Neuronal stem cell (in vitro differentiated cells): ENCODE data around the gene CXCL17. TPM values are rescaled to one million over a fixed set of nuclear protein-coding genes. Genes with fewer than 3 reads are reported as not detected.

Experiments
- DNase-seq: peaks from one replicate; pipeline ENCODE4 v3.0.0-alpha.2; 2013; ENCODE audit warnings: low spot score
- H2AFZ ChIP-seq: one replicate; pipeline ENCODE4 v1.6.1; 2013; ENCODE audit warnings: mild to moderate bottlenecking, low read length, inconsistent platforms
- H2AK5ac ChIP-seq: 2 replicates; pipeline ENCODE4 v1.6.1; 2013; ENCODE audit warnings: low read depth, mild to moderate bottlenecking, inconsistent platforms, low read length, moderate library complexity, mixed read lengths
- H2BK120ac ChIP-seq: 2 replicates; pipeline ENCODE4 v1.6.1; 2013; ENCODE audit warnings: low read depth, mild to moderate bottlenecking, inconsistent platforms, low read length, moderate library complexity, mixed read lengths
- H2BK12ac ChIP-seq: one replicate; pipeline ENCODE4 v1.6.1; 2013; ENCODE audit warnings: low read length, inconsistent platforms
- H2BK15ac ChIP-seq: 2 replicates; pipeline ENCODE4 v1.6.1; 2013; ENCODE audit warnings: mild to moderate bottlenecking, low read length, inconsistent platforms, mixed read lengths
- H2BK5ac ChIP-seq: one replicate; pipeline ENCODE4 v1.6.1; 2013; ENCODE audit warnings: inconsistent platforms, mild to moderate bottlenecking, low read length, moderate library complexity
- H3K14ac ChIP-seq: one replicate; pipeline ENCODE4 v1.6.1; 2013; ENCODE audit warnings: low read length, inconsistent platforms
- H3K18ac ChIP-seq: 2 replicates; pipeline ENCODE4 v1.6.1; 2013; ENCODE audit warnings: low read length, inconsistent platforms
- H3K23ac ChIP-seq: 2 replicates; pipeline ENCODE4 v1.6.1; 2013; ENCODE audit warnings: low read depth, mild to moderate bottlenecking, mixed read lengths, low read length, inconsistent platforms; ENCODE audit not compliant: poor library complexity
- H3K27ac ChIP-seq: replicated peaks from 3 replicates; pipeline ENCODE4 v1.5.1; 2013; ENCODE audit warnings: low read length, inconsistent platforms
- H3K27me3 ChIP-seq, 3 experiments: 2 replicates each; pipeline ENCODE4 v1.6.1; 2013; ENCODE audit warnings: low read length in 3 of 3, mild to moderate bottlenecking in 2 of 3, inconsistent platforms in 1 of 3, low read depth in 1 of 3, mixed read lengths in 1 of 3, moderate library complexity in 1 of 3; ENCODE audit not compliant: control insufficient read depth in 3 of 3, insufficient read depth in 3 of 3
- H3K36me3 ChIP-seq, 2 donors: replicated peaks in 1 of 2; 2 replicates each; pipeline ENCODE4 v1.6.1; 2013; ENCODE audit warnings: low read length in 2 of 2; ENCODE audit not compliant: control insufficient read depth in 2 of 2, insufficient read depth in 2 of 2
- H3K4ac ChIP-seq: 2 replicates; pipeline ENCODE4 v1.6.1; 2013; ENCODE audit warnings: inconsistent platforms, mild to moderate bottlenecking, low read length, moderate library complexity
- H3K4me1 ChIP-seq, 2 donors: 1 replicate in 1 of 2; 2 replicates in 1 of 2; pipeline ENCODE4 v1.6.1; 2013; ENCODE audit warnings: low read length in 2 of 2, low read depth in 1 of 2; ENCODE audit not compliant: control insufficient read depth in 2 of 2, insufficient read depth in 1 of 2
- H3K4me2 ChIP-seq: one replicate; pipeline ENCODE4 v1.6.1; 2013; ENCODE audit warnings: mild to moderate bottlenecking, low read length, inconsistent platforms; ENCODE audit not compliant: insufficient read depth, poor library complexity, severe bottlenecking
- H3K4me3 ChIP-seq, 2 donors: 2 replicates each; pipeline ENCODE4 v1.5.1; 2013; ENCODE audit warnings: low read length in 2 of 2, mild to moderate bottlenecking in 2 of 2, inconsistent platforms in 1 of 2, moderate library complexity in 1 of 2
- H3K79me1 ChIP-seq: one replicate; pipeline ENCODE4 v1.6.1; 2013; ENCODE audit warnings: low read depth, mild to moderate bottlenecking, inconsistent platforms, low read length, moderate library complexity
- H3K9ac ChIP-seq: one replicate; pipeline ENCODE4 v1.6.1; 2013; ENCODE audit warnings: mild to moderate bottlenecking, low read depth, low read length, inconsistent platforms; ENCODE audit not compliant: poor library complexity
- H3K9me3 ChIP-seq, 2 donors: replicated peaks in 1 of 2; 2 replicates each; pipeline versions ENCODE3 to v1.6.1; 2013; ENCODE audit warnings: low read length in 2 of 2, mild to moderate bottlenecking in 2 of 2, inconsistent platforms in 1 of 2, low read depth in 1 of 2, mixed read lengths in 1 of 2, moderate library complexity in 1 of 2; ENCODE audit not compliant: control insufficient read depth in 2 of 2, insufficient read depth in 1 of 2
- H4K8ac ChIP-seq: one replicate; pipeline ENCODE4 v1.6.1; 2013; ENCODE audit warnings: low read depth, mild to moderate bottlenecking, inconsistent platforms, low read length, moderate library complexity
- H4K91ac ChIP-seq: one replicate; pipeline ENCODE4 v1.6.1; 2013; ENCODE audit warnings: low read length, low read depth, mild to moderate bottlenecking, inconsistent platforms; ENCODE audit not compliant: poor library complexity
- WGBS, 2 donors: extraction: QIAGEN DNeasy Blood & Tissue Kit; methylation state at CpG; one replicate each; pipeline ENCODE4 v1.1.7; 2013; ENCODE audit warnings: missing lambda C conversion rate in 2 of 2, mixed read lengths in 1 of 2; ENCODE audit not compliant: insufficient read length in 2 of 2, insufficient replicate concordance in 1 of 2; ENCODE audit errors: extremely low coverage in 2 of 2; 5-methylcytosine and 5-hydroxymethylcytosine counted together
- small RNA-seq: library from polyadenylated mRNA; stranded (forward); fragments of <200 nt; extraction: miRNeasy Mini kit (QIAGEN cat#:217004); gene quantifications from one replicate; pipeline ENCODE3, GENCODE V24; 2013; ENCODE audit not compliant: insufficient read depth

The CXCL17 gene

GRCh38 chr19:42386974-42387707 lies 55.6 kb downstream of the CXCL17 start:
- DNase-seq = peak; percentile 71
- peak overlapping the region; percentile 44 for H3K27ac ChIP-seq

GRCh38 chr19:42380155-42380554 lies 62.6 kb downstream of the CXCL17 start:
- WGBS, 2 donors = no CpG with 5 or more reads among the region's 6 CpGs

More at GRCh38 chr19:42386974-42387707, 55.6 kb downstream of the CXCL17 start:
- no peak overlapping the region for H3K4ac ChIP-seq
- peak overlapping the region; percentile 86 for H3K9ac ChIP-seq
- peak overlapping the region; percentile 100 for H2AFZ ChIP-seq
- peak overlapping the region; percentile 89 for H3K14ac ChIP-seq
- no peak overlapping the region for H2BK120ac ChIP-seq
- peak overlapping the region; percentile 93 for H3K23ac ChIP-seq
- H3K79me1 ChIP-seq = no peaks in the 10 kb centered on the region
- H2AK5ac ChIP-seq = no peak overlapping the region
- WGBS, 2 donors = no CpG with 5 or more reads among the region's 48 CpGs
- H3K4me3 ChIP-seq = peak overlapping the region; percentile 41 to 82
- H2BK5ac ChIP-seq = peak overlapping the region; percentile 1
- H4K8ac ChIP-seq = no peak overlapping the region
- H3K27me3 ChIP-seq = peaks cover 0 to 37% (median 12%) of the 10 kb centered on the region in 3 experiments
- H3K36me3 ChIP-seq = no peaks in the 10 kb centered on the region
- H3K9me3 ChIP-seq = no peaks in the 10 kb centered on the region
- peak overlapping the region; percentile 99 for H2BK12ac ChIP-seq
- H3K4me1 ChIP-seq = peaks cover 3 to 4% of the 10 kb centered on the region in 2 donors
- H4K91ac ChIP-seq = no peak overlapping the region
- H3K4me2 ChIP-seq = peak overlapping the region; percentile 86
- H3K18ac ChIP-seq = peak overlapping the region; percentile 99
- H2BK15ac ChIP-seq = peak overlapping the region; percentile 77

More at GRCh38 chr19:42380155-42380554, 62.6 kb downstream of the CXCL17 start:
- no peak overlapping the region for H4K8ac ChIP-seq
- peaks cover under 1 to 14% of the 10 kb centered on the region in 2 donors for H3K36me3 ChIP-seq
- no peak overlapping the region for H3K4ac ChIP-seq
- H3K4me3 ChIP-seq = no peak overlapping the region
- H3K9me3 ChIP-seq = peaks cover 2 to 9% of the 10 kb centered on the region in 2 donors
- H3K9ac ChIP-seq = no peak overlapping the region
- H3K14ac ChIP-seq = no peak overlapping the region
- no peak overlapping the region for H4K91ac ChIP-seq
- H2BK12ac ChIP-seq = no peak overlapping the region
- H2AK5ac ChIP-seq = no peak overlapping the region
- no peak overlapping the region for H3K27ac ChIP-seq
- peaks cover 0 to 9% of the 10 kb centered on the region in 2 donors for H3K4me1 ChIP-seq
- no peak overlapping the region for H3K4me2 ChIP-seq
- no peak overlapping the region for H3K23ac ChIP-seq
- no peak overlapping the region for H2BK120ac ChIP-seq
- H2BK15ac ChIP-seq = no peak overlapping the region
- no peak overlapping the region for H3K18ac ChIP-seq
- no peak overlapping the region for H2AFZ ChIP-seq
- H3K27me3 ChIP-seq = no peaks in the 10 kb centered on the region
- peaks cover 3% of the 10 kb centered on the region for H3K79me1 ChIP-seq
- DNase-seq = no peak
- no peak overlapping the region for H2BK5ac ChIP-seq

Small RNA genes within 50 kb of the gene (small RNA-seq; reads per million reads assigned to genes)
- gene RNU4-60P = not detected
